ENCODE data around the gene DCAF7. TPM values are rescaled to one million over a fixed set of nuclear protein-coding genes. Genes with fewer than 3 reads are reported as not detected.

Gene DCAF7
- total RNA-seq (100 to 1,000 TPM in 1 of 2 experiments, 10 to 100 TPM in 1; 99.1 to 102 TPM), polyA plus RNA-seq (82.5 TPM)

- Histone ChIP-seq H3K4me1 (ENCODE audit: insufficient read depth, low read length) (peaks cover 40% of the 10 kb centered on the region), H3K27me3 (ENCODE audit: insufficient read depth, low read length, poor library complexity, severe bottlenecking) (no peaks in the 10 kb centered on the region), H3K27ac (ENCODE audit: low read depth, low read length) (peak within 1 kb of the TSS; percentile 96), H3K36me3 (ENCODE audit: insufficient read depth, low read length) (no peaks in the 10 kb centered on the region), H3K4me3 (ENCODE audit: low read length) (peak within 1 kb of the TSS; percentile 77), H3K9me3 (ENCODE audit: low read length) (no peaks in the 10 kb centered on the region)
- H3K4me3 Mint-ChIP-seq, result peak within 1 kb of the TSS; percentile 82 to 99 (median 98)
- CTCF ChIA-PET, result interaction anchor here (0.8 to 4.3 kb wide), 5 partner anchors 56 to 124 kb away, joined by 3 to 21 read pairs (median 4); no protein-coding TSS in a partner anchor
- no peaks in the 10 kb centered on the region for H3K9me3 Mint-ChIP-seq
- peak within 1 kb of the TSS; percentile 91 to 99 (median 96) for H3K27ac Mint-ChIP-seq
- POLR2A ChIA-PET, result interaction anchor here (0.6 to 1.6 kb wide), 9 partner anchors 51 to 145 kb away, joined by 3 to 8 read pairs (median 4); partner anchors contain the start of genes MAP3K3 and TACO1
- H3K27me3 Mint-ChIP-seq, result no peaks in the 10 kb centered on the region
- peak; percentile 99 for DNase-seq
- peaks cover 0 to 24% (median 0%) of the 10 kb centered on the region in 3 donors for H3K36me3 Mint-ChIP-seq
- H3K4me1 Mint-ChIP-seq, result peaks cover 42 to 48% (median 42%) of the 10 kb centered on the region in 3 donors
These were observed at the start of gene DCAF7 for GRCh38 chr17:63549946-63550816. Gene DCAF7 (plus strand): TSS chr17:63550477. CDS start chr17:63550678, 201 bp downstream.

DNA sequence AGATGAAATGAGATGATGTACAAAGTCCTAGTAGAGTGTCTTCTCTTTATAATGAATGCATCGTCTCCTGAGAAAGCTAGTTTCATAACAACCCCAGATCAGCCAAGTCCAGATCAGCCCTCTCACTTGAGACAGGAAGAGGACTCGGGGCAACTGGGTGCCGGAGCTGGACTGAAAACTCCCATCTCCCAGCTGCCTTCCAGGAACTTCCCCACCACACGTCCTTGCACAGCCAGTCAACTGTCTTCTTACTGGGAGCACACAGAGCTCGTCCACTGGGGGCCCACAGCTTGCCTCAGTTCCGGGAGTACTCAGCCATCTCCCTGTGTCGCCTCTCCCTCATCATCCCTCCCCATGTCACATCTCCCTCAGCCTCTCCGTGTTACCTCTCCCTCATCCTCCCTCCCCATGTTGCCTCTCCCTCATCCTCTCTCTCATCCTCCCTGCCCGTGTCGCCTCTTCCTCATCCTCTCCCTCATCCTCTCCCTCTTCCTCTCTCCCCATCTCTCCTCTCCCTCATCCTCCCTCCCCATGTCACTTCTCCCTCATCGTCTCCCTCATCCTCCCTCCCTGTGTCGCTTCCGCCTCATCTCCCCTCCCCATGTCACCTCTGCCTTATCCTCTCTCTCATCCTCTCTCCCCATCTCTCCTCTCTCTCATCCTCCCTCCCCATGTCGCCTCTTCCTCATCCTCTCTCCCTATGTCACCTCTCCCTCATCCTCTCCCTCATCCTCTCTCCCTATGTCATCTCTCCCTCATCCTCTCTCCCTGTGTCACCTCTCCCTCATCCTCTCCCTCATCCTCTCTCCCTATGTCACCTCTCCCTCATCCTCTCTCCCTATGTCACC lies 49.5 kb upstream of the DCAF7 start:
- Mint-ChIP-seq H3K4me1 (no peaks in the 10 kb centered on the region), H3K27me3 (peaks cover 16 to 36% of the 10 kb centered on the region in 2 donors), H3K9me3 (peaks cover 0 to under 1% (median 0%) of the 10 kb centered on the region in 5 donors), H3K36me3 (peaks cover 0 to 5% (median 0%) of the 10 kb centered on the region in 3 donors), H3K4me3 (no peak overlapping the region), H3K27ac (no peak overlapping the region)
- H3K27me3 ChIP-seq (ENCODE audit: insufficient read depth, low read length, poor library complexity, severe bottlenecking), result no peaks in the 10 kb centered on the region
- H3K4me3 ChIP-seq (ENCODE audit: low read length), result no peak overlapping the region
- no peaks in the 10 kb centered on the region for H3K9me3 ChIP-seq (ENCODE audit: low read length)
- POLR2A ChIA-PET, result interaction anchor here (0.6 kb wide), 1 partner anchor 73 kb away, joined by 3 read pairs; no protein-coding TSS in a partner anchor
- CTCF ChIA-PET, result interaction anchor here (0.6 kb wide), 1 partner anchor 66 kb away, joined by 3 read pairs; no protein-coding TSS in a partner anchor
- no peaks in the 10 kb centered on the region for H3K36me3 ChIP-seq (ENCODE audit: insufficient read depth, low read length)
- H3K27ac ChIP-seq (ENCODE audit: low read depth, low read length), result no peak overlapping the region
- no peak for DNase-seq
- H3K4me1 ChIP-seq (ENCODE audit: insufficient read depth, low read length), result no peaks in the 10 kb centered on the region

GRCh38 chr17:63503341-63503705 lies 47.0 kb upstream of the DCAF7 start:
- Histone ChIP-seq H3K9me3 (ENCODE audit: low read length) (no peaks in the 10 kb centered on the region), H3K4me3 (ENCODE audit: low read length) (no peak overlapping the region), H3K27ac (ENCODE audit: low read depth, low read length) (no peak overlapping the region), H3K4me1 (ENCODE audit: insufficient read depth, low read length) (no peaks in the 10 kb centered on the region), H3K27me3 (ENCODE audit: insufficient read depth, low read length, poor library complexity, severe bottlenecking) (no peaks in the 10 kb centered on the region), H3K36me3 (ENCODE audit: insufficient read depth, low read length) (no peaks in the 10 kb centered on the region)
- Mint-ChIP-seq H3K4me1 (no peaks in the 10 kb centered on the region), H3K36me3 (peaks cover 0 to 5% (median 0%) of the 10 kb centered on the region in 3 donors), H3K9me3 (peaks cover 0 to 6% (median 0%) of the 10 kb centered on the region in 5 donors), H3K27me3 (peaks cover 22 to 48% of the 10 kb centered on the region in 2 donors), H3K27ac (no peak overlapping the region), H3K4me3 (no peak overlapping the region)
- POLR2A ChIA-PET, result no interaction called here
- CTCF ChIA-PET, result no interaction called here
- DNase-seq, result no peak

- no peaks in the 10 kb centered on the region for H3K4me1 ChIP-seq (ENCODE audit: insufficient read depth, low read length)
- H3K36me3 ChIP-seq (ENCODE audit: insufficient read depth, low read length), result no peaks in the 10 kb centered on the region
- H3K27ac Mint-ChIP-seq, result no peak overlapping the region
- no peak overlapping the region for H3K4me3 ChIP-seq (ENCODE audit: low read length)
- peaks cover 0 to 6% (median 0%) of the 10 kb centered on the region in 5 donors for H3K9me3 Mint-ChIP-seq
- no peak overlapping the region for H3K27ac ChIP-seq (ENCODE audit: low read depth, low read length)
- no peaks in the 10 kb centered on the region for H3K4me1 Mint-ChIP-seq
- H3K27me3 ChIP-seq (ENCODE audit: insufficient read depth, low read length, poor library complexity, severe bottlenecking), result no peaks in the 10 kb centered on the region
- no peak overlapping the region for H3K4me3 Mint-ChIP-seq
- no peaks in the 10 kb centered on the region for H3K9me3 ChIP-seq (ENCODE audit: low read length)
- ChIA-PET CTCF (no interaction called here), POLR2A (no interaction called here)
- peaks cover 22 to 51% of the 10 kb centered on the region in 2 donors for H3K27me3 Mint-ChIP-seq
- H3K36me3 Mint-ChIP-seq, result peaks cover 0 to 5% (median 0%) of the 10 kb centered on the region in 3 donors
- DNase-seq, result no peak
These were observed 46.0 kb upstream of the DCAF7 start for GRCh38 chr17:63504261-63504660.

- no peak for DNase-seq
- Histone ChIP-seq H3K36me3 (ENCODE audit: insufficient read depth, low read length) (no peaks in the 10 kb centered on the region), H3K27me3 (ENCODE audit: insufficient read depth, low read length, poor library complexity, severe bottlenecking) (no peaks in the 10 kb centered on the region), H3K4me3 (ENCODE audit: low read length) (no peak overlapping the region), H3K9me3 (ENCODE audit: low read length) (no peaks in the 10 kb centered on the region), H3K27ac (ENCODE audit: low read depth, low read length) (no peak overlapping the region), H3K4me1 (ENCODE audit: insufficient read depth, low read length) (no peaks in the 10 kb centered on the region)
- peaks cover 23 to 53% of the 10 kb centered on the region in 2 donors for H3K27me3 Mint-ChIP-seq
- H3K9me3 Mint-ChIP-seq, result peaks cover 0 to 6% (median 0%) of the 10 kb centered on the region in 5 donors
- no peak overlapping the region for H3K27ac Mint-ChIP-seq
- ChIA-PET POLR2A (no interaction called here), CTCF (no interaction called here)
- peaks cover 0 to 5% (median 0%) of the 10 kb centered on the region in 3 donors for H3K36me3 Mint-ChIP-seq
- H3K4me3 Mint-ChIP-seq, result no peak overlapping the region
- no peaks in the 10 kb centered on the region for H3K4me1 Mint-ChIP-seq
These were observed 44.9 kb upstream of the DCAF7 start for GRCh38 chr17:63505341-63505740.

- no peaks in the 10 kb centered on the region for H3K4me1 Mint-ChIP-seq
- H3K9me3 Mint-ChIP-seq, result peaks cover 0 to 6% (median 0%) of the 10 kb centered on the region in 5 donors
- DNase-seq, result no peak
- H3K4me3 ChIP-seq (ENCODE audit: low read length), result no peak overlapping the region
- no peaks in the 10 kb centered on the region for H3K9me3 ChIP-seq (ENCODE audit: low read length)
- peaks cover 0 to 5% (median 0%) of the 10 kb centered on the region in 3 donors for H3K36me3 Mint-ChIP-seq
- no peaks in the 10 kb centered on the region for H3K27me3 ChIP-seq (ENCODE audit: insufficient read depth, low read length, poor library complexity, severe bottlenecking)
- no peaks in the 10 kb centered on the region for H3K36me3 ChIP-seq (ENCODE audit: insufficient read depth, low read length)
- ChIA-PET POLR2A (no interaction called here), CTCF (no interaction called here)
- H3K27ac Mint-ChIP-seq, result no peak overlapping the region
- no peak overlapping the region for H3K4me3 Mint-ChIP-seq
- H3K27ac ChIP-seq (ENCODE audit: low read depth, low read length), result no peak overlapping the region
- peaks cover 22 to 49% of the 10 kb centered on the region in 2 donors for H3K27me3 Mint-ChIP-seq
- H3K4me1 ChIP-seq (ENCODE audit: insufficient read depth, low read length), result no peaks in the 10 kb centered on the region
These were observed 43.6 kb upstream of the DCAF7 start for GRCh38 chr17:63506627-63507026.

DNA sequence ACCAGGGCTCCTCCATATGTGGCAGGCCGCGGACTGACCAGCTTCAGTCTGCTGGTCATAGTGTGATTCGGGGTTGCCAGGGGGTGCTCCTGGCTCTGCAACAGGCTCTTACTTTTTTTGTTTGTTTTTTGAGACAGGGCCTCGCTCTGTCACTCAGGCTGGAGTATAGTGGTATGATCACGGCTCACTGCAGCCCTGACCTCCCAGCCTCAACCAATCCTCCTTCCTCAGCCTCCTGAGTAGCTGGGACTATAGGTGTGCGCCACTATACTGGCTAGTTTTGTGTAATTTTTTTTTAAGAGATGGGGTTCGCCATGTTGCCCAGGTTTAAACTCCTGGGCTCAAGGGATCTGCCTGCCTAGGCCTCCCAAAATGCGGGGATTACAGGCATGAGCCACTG lies 38.9 kb upstream of the DCAF7 start:
- H3K36me3 Mint-ChIP-seq, result no peaks in the 10 kb centered on the region
- H3K9me3 ChIP-seq (ENCODE audit: low read length), result no peaks in the 10 kb centered on the region
- ChIA-PET CTCF (no interaction called here), POLR2A (no interaction called here)
- no peak for DNase-seq
- no peaks in the 10 kb centered on the region for H3K36me3 ChIP-seq (ENCODE audit: insufficient read depth, low read length)
- H3K27ac ChIP-seq (ENCODE audit: low read depth, low read length), result no peak overlapping the region
- no peaks in the 10 kb centered on the region for H3K4me1 ChIP-seq (ENCODE audit: insufficient read depth, low read length)
- H3K27ac Mint-ChIP-seq, result peak overlapping the region in 1 of 8 donors; percentile 19
- no peaks in the 10 kb centered on the region for H3K4me1 Mint-ChIP-seq
- no peak overlapping the region for H3K4me3 ChIP-seq (ENCODE audit: low read length)
- H3K4me3 Mint-ChIP-seq, result no peak overlapping the region
- H3K27me3 Mint-ChIP-seq, result peaks cover 14 to 25% of the 10 kb centered on the region in 2 donors
- no peaks in the 10 kb centered on the region for H3K27me3 ChIP-seq (ENCODE audit: insufficient read depth, low read length, poor library complexity, severe bottlenecking)
- H3K9me3 Mint-ChIP-seq, result peaks cover 0 to 4% (median 0%) of the 10 kb centered on the region in 5 donors

Data from CD8-positive, alpha-beta memory T cell (primary cell).